ENCODE data around the gene L3MBTL3.
A peak's percentile ranks its signal among the peaks of the same experiment; 100 is the strongest.
"Not testable (repeated sequence)": the region's sequence is repeated elsewhere in the genome, so short reads cannot be mapped to it uniquely, and the experiment has no call there.

The L3MBTL3 gene

DNA sequence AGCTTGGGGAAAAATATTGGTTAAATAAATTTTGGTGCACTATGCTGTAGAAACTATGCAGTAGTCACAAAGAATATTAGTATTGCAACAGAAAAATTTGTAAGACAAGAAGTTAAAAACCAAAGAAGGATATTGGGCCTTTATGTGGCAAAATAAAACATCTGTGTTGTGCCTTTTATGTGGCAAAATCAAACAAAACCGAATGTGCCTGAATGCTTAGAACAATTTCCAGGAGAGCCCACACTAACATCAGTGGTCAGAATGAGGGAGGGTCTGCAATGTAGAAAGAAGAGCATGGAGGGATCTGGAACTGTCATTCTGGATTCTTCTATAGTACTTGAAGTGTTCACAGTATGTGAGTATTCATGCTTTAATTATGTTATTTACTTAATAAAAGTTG is 75.2 kb downstream of the L3MBTL3 start:
- DNase-seq = no peak

DNA sequence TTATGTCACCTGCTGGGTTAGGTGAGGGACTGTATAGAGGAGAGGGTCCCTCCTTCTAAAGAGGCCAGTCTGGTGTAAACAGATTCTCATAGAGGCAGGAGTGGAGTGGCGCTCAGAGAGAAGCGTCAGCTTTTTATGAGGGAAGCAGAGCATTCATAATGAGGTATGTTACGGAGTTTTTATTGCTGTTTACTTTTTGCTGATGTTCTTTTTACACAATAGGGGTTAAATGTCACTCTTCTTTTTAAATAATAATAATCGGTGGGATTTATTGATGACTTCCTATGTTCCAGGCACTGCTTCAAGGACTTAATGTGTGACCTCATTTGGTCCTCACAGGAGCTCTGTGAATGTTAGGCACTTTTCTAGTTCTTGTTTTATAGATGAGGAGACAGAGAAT is 79.9 kb downstream of the L3MBTL3 start:
- no peak for DNase-seq

DNA sequence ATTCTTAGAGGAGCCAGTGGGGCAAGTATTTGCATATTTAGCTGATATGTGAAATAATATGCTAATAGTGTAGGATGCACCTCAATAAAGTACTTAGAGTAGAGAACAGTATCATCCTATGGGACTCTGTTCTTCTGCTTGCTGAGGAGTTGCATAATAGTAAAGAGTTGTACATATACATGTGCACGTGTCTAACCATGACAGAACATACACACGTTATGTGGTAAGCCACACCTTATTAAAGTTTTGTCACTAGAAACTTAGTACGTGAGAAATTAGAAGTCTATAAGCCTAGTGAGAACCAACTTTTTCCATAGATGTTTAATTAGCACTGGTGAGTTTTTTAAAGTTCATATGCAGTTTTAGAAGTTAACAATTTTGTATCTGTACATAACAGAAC is 80.7 kb downstream of the L3MBTL3 start:
- no peak for DNase-seq

DNA sequence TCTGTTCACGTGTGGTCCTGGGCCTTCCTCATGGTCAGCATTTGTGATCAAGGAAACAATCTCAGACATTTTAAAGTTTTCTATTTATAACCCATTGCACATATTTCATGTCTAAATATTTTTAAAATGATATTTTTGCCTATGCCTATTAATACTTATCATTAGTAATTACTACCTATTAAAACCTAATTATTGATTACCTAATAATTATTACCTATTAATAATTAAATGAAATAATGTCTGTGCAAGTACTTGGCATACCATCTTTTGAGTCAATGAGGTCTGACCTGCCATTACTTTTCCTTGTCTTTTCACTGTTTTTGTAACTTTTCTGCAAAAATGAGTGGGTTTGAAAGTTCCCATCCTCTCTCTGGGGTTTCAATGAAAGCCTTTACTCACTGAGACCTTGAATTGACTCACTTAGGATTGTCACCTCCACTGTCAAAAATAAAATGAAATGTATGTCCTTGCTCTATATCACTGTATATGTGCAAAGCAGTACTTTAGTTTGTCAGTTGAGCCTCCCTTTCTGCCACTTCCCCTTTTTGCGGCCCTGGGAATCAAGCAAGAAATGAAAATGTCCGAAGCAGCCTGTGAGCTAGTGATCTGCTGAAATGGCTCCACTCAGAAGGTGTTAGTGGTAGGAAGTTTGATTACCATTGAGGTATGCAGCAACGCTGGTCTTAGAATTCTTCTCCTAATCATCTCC is 87.8 kb downstream of the L3MBTL3 start:
- DNase-seq = no peak

DNA sequence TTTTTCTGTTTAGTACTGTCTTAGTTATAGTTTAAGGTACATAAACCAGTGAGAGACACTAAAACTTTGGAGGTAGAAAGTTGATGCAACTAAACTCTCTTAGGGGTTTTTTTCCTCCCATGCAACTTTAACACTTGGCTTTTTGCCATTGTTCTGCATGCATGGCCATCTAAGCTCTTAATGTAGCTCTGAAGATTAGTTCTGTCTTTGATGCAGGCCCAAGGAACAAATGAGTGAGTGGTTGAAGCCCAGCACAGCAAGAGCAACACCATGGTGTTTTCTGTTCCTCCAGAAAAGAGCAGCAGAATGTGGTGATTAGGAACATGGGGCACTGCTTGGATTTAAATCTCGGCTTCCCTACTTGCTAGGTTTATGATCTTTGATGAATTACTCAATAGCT is 89.3 kb downstream of the L3MBTL3 start:
- no peak for DNase-seq

DNA sequence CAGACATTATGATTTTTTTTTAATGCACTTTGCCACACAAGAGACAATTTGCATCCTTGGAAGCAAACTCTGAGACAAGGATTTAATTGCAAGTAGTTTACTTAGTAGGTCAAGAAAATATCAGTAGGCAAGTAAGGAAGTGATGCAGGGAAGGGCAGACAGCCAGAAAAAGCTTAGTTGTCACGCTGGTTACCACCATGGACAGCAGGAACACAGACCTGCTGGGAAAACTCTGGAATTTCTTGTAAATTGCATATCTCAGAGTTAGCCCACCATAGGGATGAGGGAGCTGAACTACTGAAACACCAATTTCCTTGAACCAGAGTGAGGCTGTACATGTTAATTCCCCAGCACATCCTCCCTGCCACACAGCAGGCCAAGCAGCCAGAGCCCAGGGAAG is 92.7 kb downstream of the L3MBTL3 start:
- no peak for DNase-seq

DNA sequence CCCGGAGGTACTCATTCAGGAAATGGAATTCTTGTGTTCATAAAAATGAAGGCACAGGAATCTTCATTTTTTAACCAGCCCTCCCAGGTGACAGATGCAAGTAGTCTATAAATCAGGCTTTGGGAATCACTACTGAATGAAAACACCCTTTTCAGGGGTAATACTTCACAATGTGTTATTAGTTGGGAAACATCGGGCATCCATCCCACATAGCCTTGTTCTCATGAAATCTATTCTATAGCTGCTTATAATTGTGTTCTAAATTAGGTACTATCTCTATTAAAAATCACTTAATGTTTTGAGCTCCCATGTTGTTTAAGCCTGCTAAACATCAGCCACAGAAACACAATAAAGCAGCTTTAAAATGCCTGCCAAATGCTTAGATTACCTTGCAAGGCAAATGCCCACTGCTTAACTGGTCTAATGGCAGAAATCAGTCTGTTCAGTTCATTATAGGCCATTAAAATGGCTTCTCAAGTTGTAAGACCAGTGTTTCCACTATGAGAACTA is 94.9 kb downstream of the L3MBTL3 start:
- no peak for DNase-seq

DNA sequence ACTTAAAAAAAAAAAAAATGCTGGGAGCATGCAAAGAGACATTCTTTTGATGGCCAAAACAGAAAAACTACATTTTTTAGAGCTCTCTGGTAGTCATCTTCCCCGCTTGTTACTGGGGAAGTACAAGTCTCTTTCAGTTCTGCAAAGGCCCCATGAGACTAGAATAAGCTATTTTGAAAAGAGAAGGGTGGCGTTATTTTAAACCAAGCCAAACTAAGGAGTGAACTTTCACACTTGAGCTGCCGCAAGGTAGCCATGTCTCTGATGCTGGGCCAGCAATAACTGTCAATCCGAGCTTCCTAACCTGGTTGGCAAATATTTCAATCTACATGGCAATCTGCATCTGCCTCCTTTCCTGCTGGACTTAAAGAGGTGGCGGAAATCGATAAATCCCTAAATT is 96.7 kb downstream of the L3MBTL3 start:
- no peak for DNase-seq

DNA sequence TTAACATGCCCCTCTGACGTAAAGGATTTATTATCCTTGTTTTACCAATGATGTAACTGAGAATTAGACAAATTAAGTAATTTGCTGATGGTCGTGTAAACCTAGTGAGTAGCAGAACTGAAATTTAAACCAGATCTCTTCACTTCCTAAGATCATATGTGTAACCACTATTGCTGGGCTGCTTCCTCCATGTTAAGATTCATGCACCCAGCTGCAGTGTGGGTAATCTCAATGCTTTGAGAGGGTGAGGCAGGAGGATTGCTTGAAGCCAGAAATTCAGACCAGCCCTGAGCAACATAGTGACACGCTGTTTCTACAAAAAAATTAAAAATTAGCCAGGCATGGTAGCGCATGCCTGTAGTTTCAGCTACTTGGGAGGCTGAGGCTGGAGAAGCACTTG is 97.9 kb downstream of the L3MBTL3 start:
- DNase-seq = no peak

DNA sequence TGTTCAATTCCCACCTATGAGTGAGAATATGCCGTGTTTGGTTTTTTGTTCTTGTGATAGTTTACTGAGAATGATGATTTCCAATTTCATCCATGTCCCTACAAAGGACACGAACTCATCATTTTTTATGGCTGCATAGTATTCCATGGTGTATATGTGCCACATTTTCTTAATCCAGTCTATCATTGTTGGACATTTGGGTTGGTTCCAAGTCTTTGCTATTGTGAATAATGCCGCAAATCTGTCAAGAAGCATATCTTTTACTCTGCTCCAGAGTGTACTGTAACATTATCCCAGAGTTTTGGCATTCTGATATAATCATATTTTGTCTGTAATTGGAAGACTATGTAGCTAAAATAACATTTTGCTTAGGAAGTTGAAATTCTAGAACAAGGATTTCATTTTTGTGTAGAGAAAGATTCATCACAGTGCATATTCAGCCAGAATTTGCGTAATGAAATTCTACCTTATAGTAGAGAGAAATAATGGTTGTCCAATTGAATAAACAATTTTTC is 98.9 kb downstream of the L3MBTL3 start:
- DNase-seq = not testable (repeated sequence)

DNA sequence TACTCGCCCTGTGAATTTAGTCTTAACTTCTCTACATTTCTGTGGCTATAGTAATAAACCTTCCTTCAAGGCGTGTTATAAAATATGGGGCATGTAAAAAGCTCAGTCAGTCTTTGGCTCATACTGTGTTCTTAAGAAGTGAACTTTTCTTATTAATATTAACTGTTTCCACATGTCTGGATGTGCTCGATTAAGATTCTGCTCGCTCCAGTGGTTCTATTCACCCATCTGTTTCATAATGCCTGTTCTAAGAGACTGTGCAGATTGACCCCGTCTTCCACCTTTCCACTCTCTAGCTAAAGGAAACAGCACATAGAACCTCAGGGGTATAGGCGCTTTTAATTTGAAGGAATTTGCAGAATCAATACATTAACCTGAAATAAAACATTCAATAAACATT is 99.9 kb downstream of the L3MBTL3 start:
- DNase-seq = no peak

DNA sequence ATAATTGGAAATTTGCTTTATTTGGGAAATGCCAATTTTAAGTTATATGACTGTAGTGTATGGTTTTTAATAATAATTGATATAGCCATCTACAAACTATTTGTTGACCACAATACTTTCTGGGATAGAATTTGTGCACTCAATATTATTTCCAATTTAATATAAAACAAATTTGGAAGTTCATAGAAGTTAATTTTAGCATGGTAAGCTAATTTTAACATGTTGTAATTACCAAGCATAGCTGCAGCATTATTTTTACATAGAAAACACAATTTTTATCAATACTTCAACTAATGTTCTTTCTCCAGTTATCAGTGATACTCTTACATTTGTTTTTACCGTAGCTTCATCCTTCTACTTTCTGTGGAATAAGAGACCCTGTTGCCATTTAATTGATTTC is 100.8 kb downstream of the L3MBTL3 start:
- no peak for DNase-seq

DNA sequence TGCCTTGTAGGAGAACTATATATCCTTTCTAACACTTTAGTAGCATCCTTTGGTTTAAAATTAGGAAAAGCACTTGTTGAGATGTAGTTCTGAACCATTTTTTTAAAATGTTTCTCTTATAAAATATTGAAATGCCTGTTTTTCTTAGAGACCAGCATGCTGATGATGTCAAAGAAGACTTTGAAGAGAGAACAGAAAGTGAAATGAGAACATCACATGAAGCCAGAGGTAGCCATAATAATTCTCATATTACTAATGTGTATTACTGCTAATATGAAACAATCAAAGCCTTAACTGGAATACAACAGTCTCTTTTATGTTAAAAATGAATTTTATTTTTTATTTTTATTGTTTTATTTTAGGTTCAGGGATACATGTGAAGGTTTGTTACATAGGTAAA is 102.3 kb downstream of the L3MBTL3 start:
- DNase-seq = no peak

DNA sequence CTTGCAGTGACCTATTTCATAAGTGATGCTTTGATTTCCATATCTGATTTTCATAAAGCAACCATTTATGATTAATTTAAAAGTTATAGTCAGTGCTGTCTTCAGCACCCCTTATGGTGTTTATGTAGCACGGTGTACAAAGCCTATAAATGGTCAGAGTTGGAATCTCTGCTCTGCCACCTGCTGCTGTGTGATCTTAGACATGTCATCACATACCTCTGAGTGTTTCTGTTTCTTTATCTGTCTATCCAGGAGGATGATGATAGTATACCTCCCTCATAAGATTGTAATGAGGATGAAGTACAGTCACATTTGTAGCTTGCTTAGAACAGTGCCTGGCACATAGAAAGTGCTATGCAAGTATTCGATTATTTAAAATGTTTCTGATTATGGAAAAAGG is 103.9 kb downstream of the L3MBTL3 start:
- no peak for DNase-seq

DNA sequence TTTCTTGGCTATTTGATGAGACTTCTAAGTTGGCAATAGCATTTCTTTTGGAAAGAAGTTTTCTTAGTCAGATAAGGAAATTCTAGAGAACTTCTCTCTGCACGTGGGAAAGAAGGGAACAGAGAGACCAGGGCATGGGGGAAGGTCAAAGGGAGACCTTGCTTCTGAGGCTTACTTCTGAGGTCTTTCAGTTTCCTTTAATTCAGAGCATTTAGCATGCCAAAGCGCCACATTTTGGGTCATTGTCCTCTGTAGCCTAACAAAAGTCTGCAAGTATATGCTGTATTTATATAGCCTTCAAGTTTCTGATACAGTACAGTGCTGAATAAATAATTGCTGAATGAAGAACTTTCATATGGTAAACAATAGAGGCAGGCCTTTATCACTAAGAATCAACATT is 108.8 kb downstream of the L3MBTL3 start:
- DNase-seq = no peak

DNA sequence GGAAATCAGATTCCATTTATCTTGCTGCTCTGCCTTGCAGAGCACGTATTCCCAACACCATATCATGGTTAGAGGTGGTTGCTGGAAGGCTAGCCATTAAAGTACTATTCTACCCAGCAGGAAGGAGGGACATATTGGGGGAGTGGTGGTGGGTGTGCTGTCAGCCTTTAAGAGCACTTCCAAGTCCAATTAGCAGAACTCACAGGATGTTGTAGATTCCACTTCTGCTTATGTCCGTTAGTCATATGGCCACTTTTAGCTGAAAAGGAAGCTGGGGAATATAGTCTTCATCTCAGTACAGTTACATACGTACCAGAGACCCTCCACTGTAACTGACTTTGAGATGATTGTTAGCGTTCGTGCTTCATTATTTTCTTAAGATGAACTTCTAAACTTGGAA is 109.9 kb downstream of the L3MBTL3 start:
- no peak for DNase-seq

DNA sequence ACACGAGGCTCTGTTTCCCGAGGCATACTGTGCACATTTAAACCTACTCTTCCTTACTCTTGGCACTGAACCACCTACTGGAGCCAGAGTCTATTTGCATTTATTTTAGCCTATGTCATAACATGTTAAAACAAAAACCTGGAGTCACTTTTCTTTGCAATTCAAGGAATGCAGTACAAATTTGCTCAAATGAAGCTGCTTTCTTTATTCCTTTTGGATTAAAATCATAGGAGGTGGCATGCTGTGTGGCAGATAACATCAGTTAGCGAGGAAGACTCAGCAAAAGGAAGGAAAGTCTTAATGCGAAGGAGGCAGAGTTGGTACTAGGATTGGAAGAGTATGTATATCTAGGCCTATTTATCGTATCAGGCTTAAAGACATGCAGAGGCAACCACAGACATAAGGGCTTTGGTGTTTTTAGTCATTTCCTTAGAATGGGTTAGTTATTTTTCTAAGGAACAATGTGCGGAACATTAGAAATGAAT is 111.4 kb downstream of the L3MBTL3 start:
- DNase-seq = no peak

DNA sequence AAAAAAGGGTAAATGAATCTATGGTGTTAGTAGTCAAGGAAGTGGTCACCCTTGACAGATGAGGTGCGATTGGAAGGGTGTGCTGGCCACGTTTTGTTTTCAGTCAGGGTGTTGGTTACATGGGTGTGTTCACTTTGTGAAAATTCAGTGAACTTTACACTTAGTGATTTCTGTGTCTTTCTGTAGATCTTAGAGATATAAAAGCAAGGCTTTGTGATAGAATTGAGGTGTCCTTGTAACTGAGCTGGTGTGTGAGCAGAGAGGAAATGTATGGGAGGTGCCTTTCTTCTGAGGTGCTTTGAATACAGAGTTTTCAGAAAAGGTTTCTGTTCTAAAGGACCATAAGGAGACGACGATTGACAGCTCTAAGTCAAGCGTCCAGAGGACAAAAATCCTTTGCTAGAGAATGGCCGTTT is 113.9 kb downstream of the L3MBTL3 start:
- peak; percentile 33 to 54 for DNase-seq

DNA sequence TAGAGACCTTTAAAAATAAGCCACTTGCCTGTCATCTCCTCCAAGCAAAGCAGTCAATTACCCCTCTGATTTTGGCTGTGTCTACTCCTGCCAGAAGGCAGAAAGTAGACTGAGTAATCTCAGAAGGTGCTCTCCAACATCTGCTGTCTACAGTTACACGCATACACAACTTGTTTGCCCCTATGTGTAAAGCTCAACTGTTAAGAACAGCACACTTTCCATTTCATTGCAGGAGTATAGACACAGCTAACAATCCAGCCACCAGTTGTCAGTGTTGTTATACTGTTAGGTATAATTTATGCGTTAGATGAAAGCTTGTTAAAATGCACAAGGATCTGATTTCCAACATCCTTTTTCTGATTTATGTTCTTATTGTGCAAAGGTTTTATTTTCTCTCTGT is 116.2 kb downstream of the L3MBTL3 start:
- no peak for DNase-seq

DNA sequence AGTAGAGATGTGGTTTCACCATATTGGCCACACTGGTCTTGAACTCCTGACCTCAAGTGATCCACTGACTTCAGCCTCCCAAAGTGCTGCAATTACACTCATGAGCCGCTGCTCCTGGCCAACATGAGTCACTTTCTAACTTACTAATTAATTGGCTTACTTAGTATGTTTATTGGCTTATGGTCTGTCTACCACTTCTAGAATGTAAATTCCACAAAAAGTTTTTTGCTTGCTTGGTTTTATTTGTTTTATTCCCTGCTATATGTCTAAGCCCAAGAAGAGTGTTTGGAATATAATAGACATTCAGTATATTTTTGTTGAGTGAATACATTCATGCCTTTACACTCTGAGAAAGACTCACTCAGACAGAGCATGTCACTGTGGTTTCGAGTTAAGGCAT is 118.4 kb downstream of the L3MBTL3 start:
- DNase-seq = no peak

DNA sequence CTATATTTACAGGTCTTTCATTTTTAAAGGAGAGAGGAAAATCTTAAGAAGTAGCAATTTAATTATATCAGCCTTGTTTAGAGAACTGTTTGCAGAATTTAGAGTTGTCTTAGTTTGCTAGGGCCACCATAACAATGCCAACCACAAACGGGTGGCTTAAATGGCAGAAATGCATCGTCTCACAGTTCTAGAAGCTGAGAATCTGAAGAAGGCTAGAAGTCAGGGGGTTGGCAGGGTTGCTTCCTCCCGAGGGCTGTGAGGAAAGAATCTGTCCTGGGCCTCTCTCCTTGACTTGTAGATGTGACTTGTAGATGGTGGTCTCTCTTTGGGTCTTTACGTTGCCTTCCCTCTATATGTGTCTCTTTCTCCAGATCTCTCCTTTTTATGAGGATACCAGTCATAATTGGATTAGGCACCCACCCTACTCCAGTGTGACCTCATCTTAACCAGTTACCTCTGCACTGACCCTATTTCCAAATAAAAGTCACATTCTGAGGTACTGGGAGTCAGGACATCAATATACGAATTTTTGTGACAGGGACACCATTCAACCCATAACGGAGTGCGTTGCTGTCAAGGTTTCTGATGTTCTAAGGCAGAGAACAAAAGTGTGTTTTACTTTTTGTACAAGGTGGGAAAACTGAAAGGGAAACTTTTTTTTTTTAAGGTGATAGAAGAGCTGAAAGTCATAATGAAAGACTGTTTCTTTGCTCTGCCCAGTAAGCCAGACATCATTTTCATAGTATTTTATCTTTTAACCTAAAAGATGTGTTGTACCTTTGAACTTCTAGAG is 119.9 kb downstream of the L3MBTL3 start:
- no peak for DNase-seq

DNA sequence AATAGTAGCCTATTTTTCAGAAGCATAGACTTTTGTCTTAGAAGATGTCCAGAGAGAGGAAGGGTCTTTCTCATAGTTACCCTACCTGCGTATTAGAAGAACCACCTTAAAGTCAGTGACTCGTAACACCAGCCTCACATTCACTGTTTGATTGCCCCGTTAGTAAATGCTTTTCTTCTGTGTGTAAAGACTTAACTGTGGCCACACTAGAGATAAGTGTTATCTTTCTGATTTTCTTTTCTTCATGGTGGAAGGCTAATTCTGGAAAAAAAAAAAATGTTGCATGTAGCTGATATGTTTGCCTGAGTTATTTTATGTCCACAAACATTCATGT is 120.5 kb downstream of the L3MBTL3 start:
- DNase-seq = no peak

DNA sequence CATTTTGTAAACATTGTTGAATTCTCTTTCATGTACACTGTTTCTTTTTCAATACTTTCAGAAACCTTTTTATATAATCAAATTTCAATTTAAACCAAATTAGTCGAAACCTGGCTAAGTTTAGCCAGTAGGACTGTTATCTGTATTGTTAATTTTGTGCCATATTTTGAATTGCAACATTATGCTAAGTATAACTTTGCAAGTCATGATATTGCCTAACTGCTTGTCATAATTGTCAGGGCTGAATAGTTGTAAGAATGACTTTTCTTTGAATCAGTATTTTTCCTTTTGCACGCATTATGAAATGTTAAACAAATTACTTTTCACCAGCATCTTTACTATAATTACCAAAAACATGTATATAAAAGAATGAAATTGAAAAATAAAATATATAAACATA is 121.7 kb downstream of the L3MBTL3 start:
- DNase-seq = no peak

DNA sequence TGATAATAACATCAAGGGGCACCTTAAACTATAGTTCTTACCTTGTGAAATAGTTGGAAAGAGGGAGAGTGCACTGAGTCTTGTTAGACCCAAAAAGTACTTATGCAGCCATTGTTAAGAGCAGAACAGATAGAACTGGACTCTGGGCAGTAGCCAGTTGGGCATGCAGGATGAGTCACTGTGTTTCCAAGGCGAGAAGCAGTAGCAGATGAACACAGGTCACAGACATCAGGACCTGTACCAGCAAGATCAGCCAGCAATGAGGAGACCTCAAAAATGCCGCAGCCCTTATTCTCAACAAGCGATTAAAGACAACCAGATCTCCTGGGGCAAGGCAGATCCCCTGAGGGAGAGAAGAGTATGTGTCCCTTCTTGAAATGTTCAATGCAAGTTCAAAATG is 125.3 kb downstream of the L3MBTL3 start:
- DNase-seq = no peak

Measured in activated CD4-positive, alpha-beta T cell treated with anti-CD3 and anti-CD28 coated beads, Interleukin-2, amount 50 U/mL, for 48 hours (primary cell).